WTC11 (cell line): ENCODE data around the gene SERPINI2. TPM values are rescaled to one million over a fixed set of nuclear protein-coding genes. Genes with fewer than 3 reads are reported as not detected.

ENCODE experiments used
- ATAC-seq: fragments of 200-7000 bp; cut with Tn5 transposase; 2 replicates; pipeline ENCODE4 v1.10.0; 2021; ENCODE audit warnings: mild to moderate bottlenecking, moderate library complexity
- CTCF ChIA-PET: fragments of 300-600 bp; sonication (Branson Sonifier 250); formaldehyde crosslinking; loops from one replicate; lab custom pipeline; 2021; ENCODE audit warnings: antibody characterized with exemption; lab: Charles Lee
- POLR2A ChIA-PET: fragments of 350-600 bp; sonication (Branson Sonifier 250); formaldehyde crosslinking; loops from one replicate; lab custom pipeline; 2021; ENCODE audit warnings: antibody characterized with exemption; lab: Charles Lee
- DNase-seq: peaks from one replicate; pipeline ENCODE4 v3.0.0; 2021; ENCODE audit warnings: low spot score
- H3K27ac Mint-ChIP-seq: 2 replicates; pipeline ENCODE4 v1.8.0; 2021; ENCODE audit warnings: mixed read lengths
- H3K27me3 Mint-ChIP-seq: 2 replicates; pipeline ENCODE4 v1.8.0; 2021; ENCODE audit warnings: low read depth, mild to moderate bottlenecking, moderate library complexity, mixed read lengths
- H3K36me3 Mint-ChIP-seq: 2 replicates; pipeline ENCODE4 v1.8.0; 2021; ENCODE audit warnings: mixed read lengths
- H3K4me1 Mint-ChIP-seq: 2 replicates; pipeline ENCODE4 v1.8.0; 2022; ENCODE audit warnings: mixed read lengths
- H3K4me3 Mint-ChIP-seq: 2 replicates; pipeline ENCODE4 v1.8.0; 2021; ENCODE audit warnings: mild to moderate bottlenecking, moderate library complexity, mixed read lengths
- H3K9me3 Mint-ChIP-seq: 2 replicates; pipeline ENCODE4 v1.8.0; 2021; ENCODE audit warnings: mixed read lengths
- CREM ChIP-seq: sonication (generic); formaldehyde crosslinking; IDR thresholded peaks from 2 replicates; pipeline ENCODE4 v1.8.1; 2022; ENCODE audit warnings: mild to moderate bottlenecking, missing genetic modification reagents, moderate library complexity
- HMGA2 ChIP-seq: fragments of 250-450 bp; sonication (Bioruptor Pico); IDR thresholded peaks from 2 replicates; pipeline ENCODE4 v1.4.0; 2021; ENCODE audit warnings: mild to moderate bottlenecking, moderate library complexity
- JUN ChIP-seq: sonication (generic); formaldehyde crosslinking; IDR thresholded peaks from 2 replicates; pipeline ENCODE4 v1.8.0; 2023; ENCODE audit warnings: mild to moderate bottlenecking, missing genetic modification reagents
- NFATC4 ChIP-seq: fragments of 250-450 bp; sonication (Bioruptor Pico); IDR thresholded peaks from 2 replicates; pipeline ENCODE4 v1.9.0; 2021; ENCODE audit warnings: mild to moderate bottlenecking
- NFYB ChIP-seq: sonication (generic); formaldehyde crosslinking; conservative IDR thresholded peaks from 2 replicates; pipeline ENCODE4 v1.8.0; 2022; ENCODE audit warnings: low read depth, missing genetic modification reagents
- NR3C1 ChIP-seq: sonication (generic); formaldehyde crosslinking; conservative IDR thresholded peaks from 2 replicates; pipeline ENCODE4 v1.8.1; 2023; ENCODE audit warnings: low read depth, mild to moderate bottlenecking, missing genetic modification reagents
- RELA ChIP-seq: sonication (generic); formaldehyde crosslinking; IDR thresholded peaks from 2 replicates; pipeline ENCODE4 v1.8.1; 2022; ENCODE audit warnings: missing genetic modification reagents, mild to moderate bottlenecking, borderline replicate concordance
- SMAD3 ChIP-seq: sonication (generic); formaldehyde crosslinking; IDR thresholded peaks from 2 replicates; pipeline ENCODE4 v1.8.0; 2022; ENCODE audit warnings: missing genetic modification reagents, mild to moderate bottlenecking, borderline replicate concordance
- SOX15 ChIP-seq: fragments of 250-450 bp; sonication (Bioruptor Pico); IDR thresholded peaks from 2 replicates; pipeline ENCODE4 v1.9.0; 2021; ENCODE audit warnings: mild to moderate bottlenecking
- SP1 ChIP-seq: sonication (generic); formaldehyde crosslinking; conservative IDR thresholded peaks from 2 replicates; pipeline ENCODE4 v1.8.1; 2022; ENCODE audit warnings: missing genetic modification reagents
- ZBTB21 ChIP-seq: sonication (generic); formaldehyde crosslinking; IDR thresholded peaks from 2 replicates; pipeline ENCODE4 v1.8.1; 2023; ENCODE audit warnings: mild to moderate bottlenecking, missing genetic modification reagents, borderline replicate concordance
- ZNF671 ChIP-seq: fragments of 250-450 bp; sonication (Bioruptor Pico); IDR thresholded peaks from 2 replicates; pipeline ENCODE4 v1.8.0; 2021; ENCODE audit warnings: mild to moderate bottlenecking
- total RNA-seq: library from RNA; stranded (reverse); gene quantifications from 3 replicates; pipeline ENCODE4 v1.2.3, GENCODE V29; 2021
- TF ChIP-seq, protein P1 (sequence below): sonication (generic); formaldehyde crosslinking; IDR thresholded peaks from 2 replicates; pipeline ENCODE4 v1.8.0; 2023; ENCODE audit warnings: mild to moderate bottlenecking, missing genetic modification reagents
- TF ChIP-seq, protein P2 (sequence below): fragments of 250-450 bp; sonication (Bioruptor Pico); IDR thresholded peaks from 2 replicates; pipeline ENCODE4 v1.9.0; 2021; ENCODE audit warnings: mild to moderate bottlenecking, borderline replicate concordance
- TF ChIP-seq, protein P3 (sequence below): sonication (generic); formaldehyde crosslinking; IDR thresholded peaks from 2 replicates; pipeline ENCODE4 v1.8.1; 2022; ENCODE audit warnings: low read depth, missing genetic modification reagents, borderline replicate concordance
- TF ChIP-seq, protein P4 (sequence below): fragments of 250-450 bp; sonication (Bioruptor Pico); IDR thresholded peaks from 2 replicates; pipeline ENCODE4 v1.8.0; 2021; ENCODE audit warnings: mild to moderate bottlenecking
- TF ChIP-seq, protein P5 (sequence below): fragments of 250-450 bp; sonication (Bioruptor Pico); conservative IDR thresholded peaks from 2 replicates; pipeline ENCODE4 v1.9.0; 2021; ENCODE audit warnings: mild to moderate bottlenecking
- TF ChIP-seq, protein P6 (sequence below): sonication (generic); formaldehyde crosslinking; conservative IDR thresholded peaks from 2 replicates; pipeline ENCODE4 v1.8.1; 2023; ENCODE audit warnings: mild to moderate bottlenecking, low read depth, missing genetic modification reagents, moderate library complexity
- TF ChIP-seq, protein P7 (sequence below): sonication (generic); formaldehyde crosslinking; IDR thresholded peaks from 2 replicates; pipeline ENCODE4 v1.8.1; 2022; ENCODE audit warnings: mild to moderate bottlenecking, moderate library complexity, missing genetic modification reagents

SERPINI2 gene
- total RNA-seq, 1 experiment from 2014 or later: not detected

DNA sequence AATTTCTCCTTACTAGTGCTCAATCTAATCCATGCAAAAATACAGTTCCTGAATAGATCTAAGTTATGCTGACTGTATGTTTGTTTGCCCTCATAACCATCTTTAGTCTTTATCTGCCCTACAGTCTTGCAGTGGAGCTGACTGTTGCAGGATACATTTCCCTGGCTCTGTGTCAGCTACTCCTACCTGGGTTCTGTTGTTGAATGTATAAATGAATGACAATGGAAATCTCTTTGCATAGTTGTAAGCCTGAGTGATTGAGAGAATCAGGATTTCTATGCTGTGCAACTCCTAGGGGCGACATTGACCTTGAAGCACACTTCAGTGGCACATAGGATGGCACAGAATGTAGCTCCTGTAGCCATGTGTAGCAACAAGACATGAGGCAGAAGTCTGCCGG lies 77.8 kb downstream of the SERPINI2 start:
- TF ChIP-seq, protein P1, sequence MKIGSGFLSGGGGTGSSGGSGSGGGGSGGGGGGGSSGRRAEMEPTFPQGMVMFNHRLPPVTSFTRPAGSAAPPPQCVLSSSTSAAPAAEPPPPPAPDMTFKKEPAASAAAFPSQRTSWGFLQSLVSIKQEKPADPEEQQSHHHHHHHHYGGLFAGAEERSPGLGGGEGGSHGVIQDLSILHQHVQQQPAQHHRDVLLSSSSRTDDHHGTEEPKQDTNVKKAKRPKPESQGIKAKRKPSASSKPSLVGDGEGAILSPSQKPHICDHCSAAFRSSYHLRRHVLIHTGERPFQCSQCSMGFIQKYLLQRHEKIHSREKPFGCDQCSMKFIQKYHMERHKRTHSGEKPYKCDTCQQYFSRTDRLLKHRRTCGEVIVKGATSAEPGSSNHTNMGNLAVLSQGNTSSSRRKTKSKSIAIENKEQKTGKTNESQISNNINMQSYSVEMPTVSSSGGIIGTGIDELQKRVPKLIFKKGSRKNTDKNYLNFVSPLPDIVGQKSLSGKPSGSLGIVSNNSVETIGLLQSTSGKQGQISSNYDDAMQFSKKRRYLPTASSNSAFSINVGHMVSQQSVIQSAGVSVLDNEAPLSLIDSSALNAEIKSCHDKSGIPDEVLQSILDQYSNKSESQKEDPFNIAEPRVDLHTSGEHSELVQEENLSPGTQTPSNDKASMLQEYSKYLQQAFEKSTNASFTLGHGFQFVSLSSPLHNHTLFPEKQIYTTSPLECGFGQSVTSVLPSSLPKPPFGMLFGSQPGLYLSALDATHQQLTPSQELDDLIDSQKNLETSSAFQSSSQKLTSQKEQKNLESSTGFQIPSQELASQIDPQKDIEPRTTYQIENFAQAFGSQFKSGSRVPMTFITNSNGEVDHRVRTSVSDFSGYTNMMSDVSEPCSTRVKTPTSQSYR: no peak
- TF ChIP-seq ZBTB21 (CRISPR knock-in tag) (no peak), NFATC4 (CRISPR knock-in tag) (no peak), HMGA2 (no peak), SMAD3 (CRISPR knock-in tag) (no peak), ZNF671 (no peak), NFYB (CRISPR knock-in tag) (no peak), SP1 (CRISPR knock-in tag) (no peak), SOX15 (CRISPR knock-in tag) (no peak), JUN (CRISPR knock-in tag) (no peak), NR3C1 (no peak), RELA (CRISPR knock-in tag) (no peak), CREM (CRISPR knock-in tag) (no peak)
- TF ChIP-seq, protein P2, sequence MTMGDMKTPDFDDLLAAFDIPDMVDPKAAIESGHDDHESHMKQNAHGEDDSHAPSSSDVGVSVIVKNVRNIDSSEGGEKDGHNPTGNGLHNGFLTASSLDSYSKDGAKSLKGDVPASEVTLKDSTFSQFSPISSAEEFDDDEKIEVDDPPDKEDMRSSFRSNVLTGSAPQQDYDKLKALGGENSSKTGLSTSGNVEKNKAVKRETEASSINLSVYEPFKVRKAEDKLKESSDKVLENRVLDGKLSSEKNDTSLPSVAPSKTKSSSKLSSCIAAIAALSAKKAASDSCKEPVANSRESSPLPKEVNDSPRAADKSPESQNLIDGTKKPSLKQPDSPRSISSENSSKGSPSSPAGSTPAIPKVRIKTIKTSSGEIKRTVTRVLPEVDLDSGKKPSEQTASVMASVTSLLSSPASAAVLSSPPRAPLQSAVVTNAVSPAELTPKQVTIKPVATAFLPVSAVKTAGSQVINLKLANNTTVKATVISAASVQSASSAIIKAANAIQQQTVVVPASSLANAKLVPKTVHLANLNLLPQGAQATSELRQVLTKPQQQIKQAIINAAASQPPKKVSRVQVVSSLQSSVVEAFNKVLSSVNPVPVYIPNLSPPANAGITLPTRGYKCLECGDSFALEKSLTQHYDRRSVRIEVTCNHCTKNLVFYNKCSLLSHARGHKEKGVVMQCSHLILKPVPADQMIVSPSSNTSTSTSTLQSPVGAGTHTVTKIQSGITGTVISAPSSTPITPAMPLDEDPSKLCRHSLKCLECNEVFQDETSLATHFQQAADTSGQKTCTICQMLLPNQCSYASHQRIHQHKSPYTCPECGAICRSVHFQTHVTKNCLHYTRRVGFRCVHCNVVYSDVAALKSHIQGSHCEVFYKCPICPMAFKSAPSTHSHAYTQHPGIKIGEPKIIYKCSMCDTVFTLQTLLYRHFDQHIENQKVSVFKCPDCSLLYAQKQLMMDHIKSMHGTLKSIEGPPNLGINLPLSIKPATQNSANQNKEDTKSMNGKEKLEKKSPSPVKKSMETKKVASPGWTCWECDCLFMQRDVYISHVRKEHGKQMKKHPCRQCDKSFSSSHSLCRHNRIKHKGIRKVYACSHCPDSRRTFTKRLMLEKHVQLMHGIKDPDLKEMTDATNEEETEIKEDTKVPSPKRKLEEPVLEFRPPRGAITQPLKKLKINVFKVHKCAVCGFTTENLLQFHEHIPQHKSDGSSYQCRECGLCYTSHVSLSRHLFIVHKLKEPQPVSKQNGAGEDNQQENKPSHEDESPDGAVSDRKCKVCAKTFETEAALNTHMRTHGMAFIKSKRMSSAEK: no peak
- TF ChIP-seq, protein P3, sequence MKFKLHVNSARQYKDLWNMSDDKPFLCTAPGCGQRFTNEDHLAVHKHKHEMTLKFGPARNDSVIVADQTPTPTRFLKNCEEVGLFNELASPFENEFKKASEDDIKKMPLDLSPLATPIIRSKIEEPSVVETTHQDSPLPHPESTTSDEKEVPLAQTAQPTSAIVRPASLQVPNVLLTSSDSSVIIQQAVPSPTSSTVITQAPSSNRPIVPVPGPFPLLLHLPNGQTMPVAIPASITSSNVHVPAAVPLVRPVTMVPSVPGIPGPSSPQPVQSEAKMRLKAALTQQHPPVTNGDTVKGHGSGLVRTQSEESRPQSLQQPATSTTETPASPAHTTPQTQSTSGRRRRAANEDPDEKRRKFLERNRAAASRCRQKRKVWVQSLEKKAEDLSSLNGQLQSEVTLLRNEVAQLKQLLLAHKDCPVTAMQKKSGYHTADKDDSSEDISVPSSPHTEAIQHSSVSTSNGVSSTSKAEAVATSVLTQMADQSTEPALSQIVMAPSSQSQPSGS (CRISPR knock-in tag): no peak
- TF ChIP-seq, protein P4, sequence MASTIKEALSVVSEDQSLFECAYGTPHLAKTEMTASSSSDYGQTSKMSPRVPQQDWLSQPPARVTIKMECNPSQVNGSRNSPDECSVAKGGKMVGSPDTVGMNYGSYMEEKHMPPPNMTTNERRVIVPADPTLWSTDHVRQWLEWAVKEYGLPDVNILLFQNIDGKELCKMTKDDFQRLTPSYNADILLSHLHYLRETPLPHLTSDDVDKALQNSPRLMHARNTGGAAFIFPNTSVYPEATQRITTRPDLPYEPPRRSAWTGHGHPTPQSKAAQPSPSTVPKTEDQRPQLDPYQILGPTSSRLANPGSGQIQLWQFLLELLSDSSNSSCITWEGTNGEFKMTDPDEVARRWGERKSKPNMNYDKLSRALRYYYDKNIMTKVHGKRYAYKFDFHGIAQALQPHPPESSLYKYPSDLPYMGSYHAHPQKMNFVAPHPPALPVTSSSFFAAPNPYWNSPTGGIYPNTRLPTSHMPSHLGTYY (CRISPR knock-in tag): no peak
- TF ChIP-seq, protein P5, sequence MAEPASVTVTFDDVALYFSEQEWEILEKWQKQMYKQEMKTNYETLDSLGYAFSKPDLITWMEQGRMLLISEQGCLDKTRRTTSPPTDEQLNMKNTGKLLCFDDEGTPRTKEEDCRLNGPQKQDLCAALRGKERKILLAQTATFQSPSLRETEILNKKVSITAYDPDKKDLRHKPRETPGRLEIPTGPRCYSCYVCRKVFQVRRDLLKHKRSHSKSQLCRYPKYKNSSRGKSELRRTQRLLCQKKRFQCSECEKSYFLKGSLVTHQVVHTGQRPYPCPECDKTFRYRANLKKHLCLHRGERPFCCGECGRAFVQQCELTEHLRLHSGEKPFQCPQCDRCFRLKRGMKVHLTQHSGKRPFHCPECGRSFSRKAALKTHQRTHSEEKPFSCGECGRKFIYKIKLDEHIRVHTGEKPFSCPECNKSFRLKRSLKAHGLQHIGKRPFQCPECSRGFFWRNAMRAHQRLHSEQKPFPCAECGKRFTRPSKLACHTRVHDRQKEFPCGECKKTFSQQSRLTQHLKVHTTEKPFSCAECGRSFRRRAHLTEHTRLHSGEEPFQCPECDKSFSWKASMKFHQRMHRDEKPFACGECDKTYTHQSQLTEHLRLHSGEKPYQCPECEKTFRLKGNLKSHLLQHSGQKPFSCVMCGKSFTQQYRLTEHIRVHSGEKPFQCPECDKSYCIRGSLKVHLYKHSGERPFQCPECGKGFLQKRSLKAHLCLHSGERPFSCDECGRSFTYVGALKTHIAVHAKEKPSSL (CRISPR knock-in tag): no peak
- TF ChIP-seq, protein P6, sequence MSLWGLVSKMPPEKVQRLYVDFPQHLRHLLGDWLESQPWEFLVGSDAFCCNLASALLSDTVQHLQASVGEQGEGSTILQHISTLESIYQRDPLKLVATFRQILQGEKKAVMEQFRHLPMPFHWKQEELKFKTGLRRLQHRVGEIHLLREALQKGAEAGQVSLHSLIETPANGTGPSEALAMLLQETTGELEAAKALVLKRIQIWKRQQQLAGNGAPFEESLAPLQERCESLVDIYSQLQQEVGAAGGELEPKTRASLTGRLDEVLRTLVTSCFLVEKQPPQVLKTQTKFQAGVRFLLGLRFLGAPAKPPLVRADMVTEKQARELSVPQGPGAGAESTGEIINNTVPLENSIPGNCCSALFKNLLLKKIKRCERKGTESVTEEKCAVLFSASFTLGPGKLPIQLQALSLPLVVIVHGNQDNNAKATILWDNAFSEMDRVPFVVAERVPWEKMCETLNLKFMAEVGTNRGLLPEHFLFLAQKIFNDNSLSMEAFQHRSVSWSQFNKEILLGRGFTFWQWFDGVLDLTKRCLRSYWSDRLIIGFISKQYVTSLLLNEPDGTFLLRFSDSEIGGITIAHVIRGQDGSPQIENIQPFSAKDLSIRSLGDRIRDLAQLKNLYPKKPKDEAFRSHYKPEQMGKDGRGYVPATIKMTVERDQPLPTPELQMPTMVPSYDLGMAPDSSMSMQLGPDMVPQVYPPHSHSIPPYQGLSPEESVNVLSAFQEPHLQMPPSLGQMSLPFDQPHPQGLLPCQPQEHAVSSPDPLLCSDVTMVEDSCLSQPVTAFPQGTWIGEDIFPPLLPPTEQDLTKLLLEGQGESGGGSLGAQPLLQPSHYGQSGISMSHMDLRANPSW (CRISPR knock-in tag): no peak
- TF ChIP-seq, protein P7, sequence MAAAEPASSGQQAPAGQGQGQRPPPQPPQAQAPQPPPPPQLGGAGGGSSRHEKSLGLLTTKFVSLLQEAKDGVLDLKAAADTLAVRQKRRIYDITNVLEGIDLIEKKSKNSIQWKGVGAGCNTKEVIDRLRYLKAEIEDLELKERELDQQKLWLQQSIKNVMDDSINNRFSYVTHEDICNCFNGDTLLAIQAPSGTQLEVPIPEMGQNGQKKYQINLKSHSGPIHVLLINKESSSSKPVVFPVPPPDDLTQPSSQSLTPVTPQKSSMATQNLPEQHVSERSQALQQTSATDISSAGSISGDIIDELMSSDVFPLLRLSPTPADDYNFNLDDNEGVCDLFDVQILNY (CRISPR knock-in tag): no peak
- Mint-ChIP-seq H3K9me3 (no peaks in the 10 kb centered on the region), H3K27ac (peak overlapping the region; percentile 4), H3K4me3 (no peak overlapping the region), H3K4me1 (peaks cover 23% of the 10 kb centered on the region), H3K36me3 (no peaks in the 10 kb centered on the region), H3K27me3 (no peaks in the 10 kb centered on the region)
- ATAC-seq (peak; percentile 85), DNase-seq (no peak)
- ChIA-PET CTCF (interaction anchor here (0.8 to 3.4 kb wide), 3 partner anchors 16 to 486 kb away, joined by 3 to 29 read pairs (median 3); partner anchors contain the start of gene ZBBX), POLR2A (no interaction called here)
